Epithelial cell of proximal tubule (primary cell): Measurements from ENCODE around the gene ENTPD6. TPM values are rescaled to one million over a fixed set of nuclear protein-coding genes. Genes with fewer than 3 reads are reported as not detected.
A peak's percentile ranks its signal among the peaks of the same experiment; 100 is the strongest.
"Not testable (repeated sequence)": the region's sequence is repeated elsewhere in the genome, so short reads cannot be mapped to it uniquely, and the experiment has no call there.

Source experiments
- DNase-seq: peaks from one replicate; pipeline ENCODE4 v3.0.0-alpha.2; 2011; ENCODE audit warnings: low read depth
- H3K4me3 ChIP-seq: 2 replicates; pipeline ENCODE4 v1.5.1; 2011; ENCODE audit warnings: low read depth, mild to moderate bottlenecking, low read length
- CTCF ChIP-seq: conservative IDR thresholded peaks from 2 replicates; pipeline ENCODE4 v1.5.1; 2012; ENCODE audit warnings: low read depth, mild to moderate bottlenecking, low read length
- total RNA-seq: library from RNA; depleted of rRNA; stranded (reverse); fragments of >200 nt; gene quantifications from 2 replicates; pipeline ENCODE4 v1.2.3, GENCODE V29; 2015

Gene ENTPD6
- total RNA-seq, 1 donor from 2014 or later, result 76.5 TPM

GRCh38 chr20:25176184-25176583 lies 19.3 kb upstream of the ENTPD6 start:
- H3K4me3 ChIP-seq, result no peak overlapping the region
- no peak for TF ChIP-seq CTCF
- DNase-seq, result no peak

GRCh38 chr20:25177890-25178321 lies 17.6 kb upstream of the ENTPD6 start:
- DNase-seq, result no peak
- TF ChIP-seq CTCF, result no peak
- no peak overlapping the region for H3K4me3 ChIP-seq

- TF ChIP-seq CTCF, result peak; percentile 89
- no peak for DNase-seq
- no peak overlapping the region for H3K4me3 ChIP-seq
Measured at GRCh38 chr20:25178563-25179438, 16.7 kb upstream of the ENTPD6 start.

GRCh38 chr20:25179439-25180089 lies 15.9 kb upstream of the ENTPD6 start:
- no peak overlapping the region for H3K4me3 ChIP-seq
- no peak for DNase-seq
- TF ChIP-seq CTCF, result no peak

- H3K4me3 ChIP-seq, DNase-seq: not testable (repeated sequence)
Measured at GRCh38 chr20:25184391-25184790, 11.1 kb upstream of the ENTPD6 start.

GRCh38 chr20:25187220-25187619 lies 8.3 kb upstream of the ENTPD6 start:
- no peak for DNase-seq
- no peak for TF ChIP-seq CTCF
- H3K4me3 ChIP-seq, result no peak overlapping the region

GRCh38 chr20:25187635-25188034 lies 7.9 kb upstream of the ENTPD6 start:
- H3K4me3 ChIP-seq, result no peak overlapping the region
- no peak for TF ChIP-seq CTCF
- DNase-seq, result no peak
